Measurements from ENCODE around the gene PPFIBP2.

Gene PPFIBP2

GRCh38 chr11:7584910-7585309, 71.1 kb downstream of the PPFIBP2 start:
- no peak for TF ChIP-seq CTCF (IDR thresholded peaks at IDR 0.05)

- no peak for TF ChIP-seq CTCF (IDR thresholded peaks at IDR 0.05)
Observed at GRCh38 chr11:7585816-7586215, 72.0 kb downstream of the PPFIBP2 start.

- TF ChIP-seq CTCF (IDR thresholded peaks at IDR 0.05): no peak
Observed at GRCh38 chr11:7586376-7586775, 72.6 kb downstream of the PPFIBP2 start.

GRCh38 chr11:7587712-7588111, 73.9 kb downstream of the PPFIBP2 start:
- no peak for TF ChIP-seq CTCF (IDR thresholded peaks at IDR 0.05)

- TF ChIP-seq CTCF (IDR thresholded peaks at IDR 0.05): no peak
Observed at GRCh38 chr11:7589861-7590260, 76.1 kb downstream of the PPFIBP2 start.

- TF ChIP-seq CTCF (IDR thresholded peaks at IDR 0.05): no peak
Observed at GRCh38 chr11:7590529-7590928, 76.7 kb downstream of the PPFIBP2 start.

GRCh38 chr11:7591107-7591894, 77.5 kb downstream of the PPFIBP2 start:
- TF ChIP-seq CTCF (IDR thresholded peaks at IDR 0.05): no peak

- TF ChIP-seq CTCF (IDR thresholded peaks at IDR 0.05): no peak
Observed at GRCh38 chr11:7591987-7592386, 78.2 kb downstream of the PPFIBP2 start.

All from LNCAP (cell line).